Pons (tissue), 1 donor: ENCODE data around the gene RNPEPL1.

Source experiments
- DNase-seq: peaks from one replicate; pipeline ENCODE4 v3.0.0-alpha.2; 2016; ENCODE audit warnings: low spot score

RNPEPL1 gene

DNA sequence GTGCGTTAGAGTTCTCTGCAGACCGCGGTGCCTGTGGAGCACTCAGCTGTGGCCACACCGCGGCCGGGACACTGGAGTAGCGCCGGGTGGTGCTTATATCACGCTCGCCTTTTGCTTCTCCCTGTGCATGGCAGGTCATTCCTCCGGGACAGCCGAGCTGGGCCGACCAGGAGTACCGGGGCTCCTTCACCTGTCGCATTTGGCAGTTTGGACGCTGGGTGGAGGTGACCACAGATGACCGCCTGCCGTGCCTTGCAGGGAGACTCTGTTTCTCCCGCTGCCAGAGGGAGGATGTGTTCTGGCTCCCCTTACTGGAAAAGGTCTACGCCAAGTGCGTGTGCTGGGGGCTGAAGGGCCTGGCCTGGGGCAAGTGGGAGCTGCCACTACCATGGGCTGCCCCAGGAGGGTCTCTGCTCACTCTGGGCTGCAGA is 22.4 kb downstream of the RNPEPL1 start:
- DNase-seq, result no peak

DNA sequence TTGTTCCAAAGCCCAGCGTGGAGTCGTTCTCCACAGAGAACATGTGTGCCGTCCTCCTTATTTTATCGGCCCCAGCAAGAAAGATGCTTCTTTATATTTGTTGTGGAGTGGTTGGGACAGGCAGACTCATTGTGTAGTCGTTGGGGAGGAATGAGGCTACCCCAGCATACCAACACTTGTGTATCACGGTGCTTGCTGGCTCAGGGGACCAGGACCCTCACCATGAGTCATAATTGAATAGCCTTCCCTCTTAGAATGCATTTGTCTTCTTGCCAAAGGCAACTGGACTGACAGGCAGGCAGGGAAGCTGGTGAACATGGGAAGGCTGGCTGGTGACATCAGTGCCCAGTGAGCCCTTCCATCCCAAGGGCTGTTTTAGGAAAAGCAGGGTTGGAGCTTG is 22.9 kb downstream of the RNPEPL1 start:
- DNase-seq, result no peak

DNA sequence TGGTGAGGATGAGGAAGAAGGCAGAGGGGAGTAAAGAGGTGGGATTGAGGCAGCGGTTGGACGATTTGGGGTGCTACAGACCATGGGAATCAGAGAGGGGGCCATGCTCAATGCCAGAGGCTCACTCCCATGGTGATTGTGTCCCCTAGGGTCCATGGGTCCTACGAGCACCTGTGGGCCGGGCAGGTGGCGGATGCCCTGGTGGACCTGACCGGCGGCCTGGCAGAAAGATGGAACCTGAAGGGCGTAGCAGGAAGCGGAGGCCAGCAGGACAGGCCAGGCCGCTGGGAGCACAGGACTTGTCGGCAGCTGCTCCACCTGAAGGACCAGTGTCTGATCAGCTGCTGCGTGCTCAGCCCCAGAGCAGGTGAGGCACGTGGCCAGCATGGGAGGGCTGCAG is 23.5 kb downstream of the RNPEPL1 start:
- no peak for DNase-seq

DNA sequence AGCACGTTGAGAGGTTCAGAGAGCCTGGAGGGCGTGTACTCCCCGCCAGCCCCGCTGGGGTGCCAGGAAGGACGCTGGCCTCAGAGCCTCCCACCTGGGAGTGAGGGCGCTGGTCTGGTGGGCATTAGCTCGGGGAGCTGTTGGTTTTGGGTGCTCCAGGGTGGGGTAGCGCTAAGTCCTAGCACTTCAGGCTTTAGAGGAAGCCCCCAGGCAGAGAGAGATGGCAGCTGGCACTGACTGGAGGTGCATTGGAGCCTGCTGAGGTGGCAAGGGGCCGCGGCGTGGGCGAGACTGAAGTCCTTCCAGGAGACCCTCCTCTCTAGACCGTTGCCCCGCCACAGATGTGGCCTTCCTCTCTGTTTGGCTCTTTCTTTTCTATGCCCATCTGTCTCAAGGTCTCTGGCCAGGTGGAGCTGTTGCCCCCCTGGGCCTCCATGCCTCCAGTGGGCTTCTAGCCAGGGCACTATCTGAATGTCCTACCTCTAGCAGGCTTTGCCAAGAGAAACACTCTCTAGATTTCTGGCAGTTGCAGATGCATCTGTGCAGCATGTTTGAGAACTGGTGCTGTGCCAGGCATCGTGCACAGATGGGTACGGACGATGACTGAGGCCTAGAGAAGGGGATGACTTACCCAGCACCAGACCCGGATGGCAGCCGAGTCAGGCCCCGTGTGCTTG is 24.9 kb downstream of the RNPEPL1 start:
- no peak for DNase-seq

DNA sequence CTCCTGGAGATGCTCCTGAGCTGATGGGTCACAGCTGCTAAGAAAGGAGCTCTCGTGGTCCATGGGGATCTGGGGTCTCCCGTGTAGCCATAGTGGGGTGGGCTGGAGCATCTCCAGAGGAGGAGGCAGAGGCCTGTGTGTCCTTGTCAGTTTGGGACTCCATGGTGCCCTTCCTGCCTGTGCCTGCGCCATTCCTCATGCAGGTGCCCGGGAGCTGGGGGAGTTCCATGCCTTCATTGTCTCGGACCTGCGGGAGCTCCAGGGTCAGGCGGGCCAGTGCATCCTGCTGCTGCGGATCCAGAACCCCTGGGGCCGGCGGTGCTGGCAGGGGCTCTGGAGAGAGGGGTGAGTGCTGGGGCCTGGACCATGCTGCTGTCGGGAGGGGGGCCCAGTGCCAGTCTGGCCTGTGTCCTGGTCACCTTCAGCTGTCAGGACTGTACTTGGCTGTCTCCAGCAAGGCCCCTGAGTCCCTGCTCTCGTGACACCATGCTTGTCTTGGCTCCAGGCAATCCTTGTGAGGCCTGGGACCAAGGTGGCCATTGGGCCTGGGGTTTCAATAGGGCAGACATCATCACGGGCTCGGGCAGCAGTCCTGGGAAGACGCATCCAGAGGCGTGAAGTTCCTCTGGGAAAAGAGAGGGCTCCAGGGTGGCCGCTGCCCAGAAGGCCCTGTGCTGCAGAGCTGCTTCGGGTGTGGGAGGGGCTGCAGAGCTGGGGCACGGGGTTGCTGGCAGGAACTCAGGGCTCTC is 25.6 kb downstream of the RNPEPL1 start:
- no peak for DNase-seq

DNA sequence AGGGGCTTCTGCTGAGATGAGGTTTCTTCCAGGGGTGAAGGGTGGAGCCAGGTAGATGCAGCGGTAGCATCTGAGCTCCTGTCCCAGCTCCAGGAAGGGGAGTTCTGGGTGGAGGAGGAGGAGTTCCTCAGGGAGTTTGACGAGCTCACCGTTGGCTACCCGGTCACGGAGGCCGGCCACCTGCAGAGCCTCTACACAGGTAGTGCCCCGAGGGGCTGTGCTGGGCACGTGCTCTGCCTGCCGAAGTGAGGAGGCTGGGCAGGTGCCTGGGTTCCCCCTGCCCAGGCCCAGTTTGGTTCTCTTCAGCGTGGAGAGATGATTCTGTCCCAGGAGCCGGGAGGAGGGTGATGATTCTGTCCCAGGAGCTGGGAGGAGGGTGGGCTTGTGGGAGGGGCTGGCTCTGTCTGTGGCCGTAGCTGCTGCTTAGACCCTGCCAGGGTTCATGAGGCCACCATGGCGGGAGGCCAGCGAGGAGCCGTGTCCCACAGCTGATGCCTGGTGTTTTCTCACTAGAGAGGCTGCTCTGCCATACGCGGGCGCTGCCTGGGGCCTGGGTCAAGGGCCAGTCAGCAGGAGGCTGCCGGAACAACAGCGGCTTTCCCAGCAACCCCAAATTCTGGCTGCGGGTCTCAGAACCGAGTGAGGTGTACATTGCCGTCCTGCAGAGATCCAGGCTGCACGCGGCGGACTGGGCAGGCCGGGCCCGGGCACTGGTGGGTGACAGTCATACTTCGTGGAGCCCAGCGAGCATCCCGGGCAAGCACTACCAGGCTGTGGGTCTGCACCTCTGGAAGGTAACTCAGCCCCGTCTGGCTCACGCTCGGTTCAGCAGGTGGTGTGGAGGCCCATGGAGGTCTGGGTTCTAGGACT is 26.5 kb downstream of the RNPEPL1 start:
- DNase-seq, result no peak

DNA sequence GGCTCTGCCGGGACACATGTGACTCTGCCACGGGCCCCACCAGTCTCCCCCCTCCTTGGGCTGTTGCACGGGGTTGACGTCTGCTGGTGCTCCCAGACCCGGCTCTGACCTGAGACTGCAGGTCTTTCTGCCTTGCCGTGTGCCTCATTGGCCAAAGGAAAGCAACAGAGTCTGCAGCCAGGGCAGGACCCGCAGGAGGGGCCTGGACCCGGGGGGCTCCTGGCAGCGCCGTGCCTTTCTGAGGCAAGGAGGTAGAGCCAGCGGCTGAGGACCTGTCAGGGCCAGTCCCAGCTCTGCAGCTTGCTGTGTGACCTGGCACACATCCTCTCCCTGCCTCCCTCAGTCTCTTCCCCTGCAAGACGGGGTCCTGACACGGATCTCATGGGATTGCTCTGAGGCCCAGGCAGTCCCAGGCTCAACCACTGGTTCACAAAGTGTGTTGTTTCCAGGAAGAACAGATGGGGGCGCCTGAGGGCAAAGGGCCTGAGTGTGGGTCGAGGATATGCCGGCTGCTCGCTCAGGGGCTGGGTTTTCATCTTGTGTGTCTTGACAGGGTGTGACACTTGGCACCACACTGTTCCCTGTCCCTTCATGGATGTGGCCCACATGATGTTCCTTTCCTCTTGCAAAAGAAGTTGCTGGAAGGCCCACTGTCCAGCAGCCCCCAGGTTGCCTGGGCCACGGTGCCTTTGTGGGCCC is 27.2 kb downstream of the RNPEPL1 start:
- no peak for DNase-seq

DNA sequence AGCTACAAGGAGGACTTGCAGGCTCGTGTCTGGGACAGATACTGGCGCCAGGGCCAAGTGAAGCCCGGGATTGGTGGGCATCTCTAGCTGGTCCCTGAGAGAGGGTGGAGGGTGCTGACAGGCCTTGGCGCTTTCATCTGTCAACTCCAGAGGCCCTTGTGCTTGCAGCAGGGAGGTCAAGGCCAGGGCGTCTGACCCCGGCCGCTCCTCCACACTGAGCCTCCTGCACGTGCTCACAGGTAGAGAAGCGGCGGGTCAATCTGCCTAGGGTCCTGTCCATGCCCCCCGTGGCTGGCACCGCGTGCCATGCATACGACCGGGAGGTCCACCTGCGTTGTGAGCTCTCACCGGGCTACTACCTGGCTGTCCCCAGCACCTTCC is 27.8 kb downstream of the RNPEPL1 start:
- no peak for DNase-seq

DNA sequence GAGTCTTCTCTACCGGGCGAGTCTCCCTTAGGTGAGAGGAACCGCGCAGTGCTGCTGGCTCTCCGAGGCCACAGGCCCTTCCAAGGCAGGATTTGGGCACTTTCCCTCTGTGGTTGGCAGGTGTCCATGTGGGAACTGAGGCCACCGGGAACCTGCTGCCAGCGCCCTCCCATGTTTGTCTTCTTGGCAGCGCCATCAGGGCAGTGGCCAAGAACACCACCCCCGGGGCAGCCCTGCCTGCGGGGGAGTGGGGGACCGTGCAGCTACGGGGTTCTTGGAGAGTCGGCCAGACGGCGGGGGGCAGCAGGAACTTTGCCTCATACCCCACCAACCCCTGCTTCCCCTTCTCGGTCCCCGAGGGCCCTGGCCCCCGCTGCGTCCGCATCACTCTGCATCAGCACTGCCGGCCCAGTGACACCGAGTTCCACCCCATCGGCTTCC is 28.2 kb downstream of the RNPEPL1 start:
- DNase-seq, result peak; percentile 46

DNA sequence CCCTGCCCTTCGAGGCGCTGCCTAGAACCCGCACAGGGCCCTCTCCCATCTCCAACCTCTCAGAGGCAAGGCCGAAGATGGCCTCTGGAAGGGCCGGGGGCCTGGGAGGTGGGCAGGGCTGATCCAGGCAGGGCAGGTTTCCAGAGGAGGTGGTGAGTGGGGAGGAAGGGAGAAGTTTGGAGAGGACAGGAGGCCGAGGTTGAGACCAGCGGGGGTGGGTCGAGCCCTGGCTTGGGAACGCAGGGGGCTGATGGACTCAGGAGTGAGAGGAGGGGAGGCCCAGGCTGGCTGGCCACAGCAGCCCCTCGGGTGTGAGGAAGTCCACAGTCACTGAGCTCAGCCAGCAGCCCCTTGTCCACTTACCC is 28.8 kb downstream of the RNPEPL1 start:
- no peak for DNase-seq

DNA sequence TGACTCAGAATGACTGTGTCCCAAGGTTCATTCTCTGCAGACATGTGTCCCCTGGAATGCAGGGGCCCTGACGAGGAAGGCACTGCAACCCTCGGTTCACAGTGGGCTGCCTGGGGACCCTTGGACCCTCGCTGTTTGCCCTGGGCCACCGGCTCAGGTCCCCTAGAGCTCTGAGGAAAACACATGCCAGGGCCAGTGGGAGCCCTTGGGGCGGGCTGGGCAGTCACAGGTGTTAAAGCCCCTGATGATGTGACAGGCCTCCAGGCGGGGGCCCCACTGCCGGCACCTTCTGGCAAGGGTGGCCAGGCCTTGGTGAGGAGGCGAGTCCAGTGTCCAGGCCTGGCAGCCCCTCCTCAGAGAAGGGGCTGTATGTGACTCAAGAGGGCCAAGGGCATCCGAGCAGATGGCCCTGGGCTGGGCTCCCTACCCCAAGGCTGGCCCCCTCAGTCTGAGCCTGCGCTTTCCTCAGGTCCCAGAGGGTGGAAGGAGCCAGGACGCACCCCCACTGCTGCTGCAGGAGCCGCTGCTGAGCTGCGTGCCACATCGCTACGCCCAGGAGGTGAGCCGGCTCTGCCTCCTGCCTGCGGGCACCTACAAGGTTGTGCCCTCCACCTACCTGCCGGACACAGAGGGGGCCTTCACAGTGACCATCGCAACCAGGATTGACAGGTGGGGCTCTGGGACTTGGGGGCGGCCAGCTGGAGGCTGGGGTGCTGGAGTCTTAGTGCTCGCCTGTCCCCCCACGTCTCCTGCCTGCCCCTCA is 29.3 kb downstream of the RNPEPL1 start:
- no peak for DNase-seq

DNA sequence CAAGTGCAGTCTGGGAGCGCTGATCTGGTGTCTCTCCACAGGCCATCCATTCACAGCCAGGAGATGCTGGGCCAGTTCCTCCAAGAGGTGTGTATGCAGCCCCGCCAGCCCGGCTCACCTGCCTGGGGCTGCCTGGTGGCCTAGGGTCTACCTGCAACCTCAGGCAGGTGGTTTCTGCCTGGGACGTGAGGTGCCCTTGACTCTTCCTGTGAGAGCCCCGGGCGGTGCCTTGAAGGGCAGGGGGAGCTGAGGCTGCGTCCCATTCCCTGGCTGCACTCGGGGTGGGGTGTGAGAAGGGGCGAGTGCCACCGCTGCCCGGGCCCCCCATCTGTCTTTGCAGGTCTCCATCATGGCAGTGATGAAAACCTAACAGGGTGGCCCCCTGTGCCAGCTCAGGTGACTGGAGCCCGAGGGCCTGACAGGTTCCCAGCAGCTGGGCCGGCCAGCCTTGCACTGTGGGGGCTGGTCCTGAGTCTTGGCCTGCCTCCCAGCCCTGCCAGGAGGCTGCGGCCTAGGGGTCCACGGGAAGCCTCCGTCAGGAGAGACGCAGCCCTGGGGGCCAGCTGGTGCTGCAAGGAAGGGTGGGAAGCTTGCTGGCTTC is 30.1 kb downstream of the RNPEPL1 start:
- no peak for DNase-seq

DNA sequence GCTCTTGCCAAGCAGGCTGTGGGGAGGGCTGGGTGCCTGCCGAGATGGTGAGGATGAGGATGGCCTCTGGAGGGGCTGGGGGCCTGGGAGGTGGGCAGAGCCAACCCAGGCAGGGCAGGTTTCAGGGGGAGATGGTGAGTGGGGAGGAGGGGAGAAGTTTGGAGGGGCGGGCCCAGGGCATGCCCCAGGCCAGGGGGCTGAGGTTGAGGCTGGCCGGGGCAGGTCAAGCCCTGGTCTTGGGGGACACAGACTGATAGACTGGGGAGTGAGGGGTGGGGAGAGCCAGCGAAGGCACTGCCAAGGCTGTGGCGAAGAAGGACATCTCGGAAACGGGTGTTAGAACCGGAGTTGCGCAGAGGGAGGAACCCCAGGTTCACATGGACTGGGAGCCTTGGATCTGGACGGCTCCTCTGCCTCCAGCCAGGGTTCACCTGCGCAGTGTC is 30.9 kb downstream of the RNPEPL1 start:
- DNase-seq, result no peak

DNA sequence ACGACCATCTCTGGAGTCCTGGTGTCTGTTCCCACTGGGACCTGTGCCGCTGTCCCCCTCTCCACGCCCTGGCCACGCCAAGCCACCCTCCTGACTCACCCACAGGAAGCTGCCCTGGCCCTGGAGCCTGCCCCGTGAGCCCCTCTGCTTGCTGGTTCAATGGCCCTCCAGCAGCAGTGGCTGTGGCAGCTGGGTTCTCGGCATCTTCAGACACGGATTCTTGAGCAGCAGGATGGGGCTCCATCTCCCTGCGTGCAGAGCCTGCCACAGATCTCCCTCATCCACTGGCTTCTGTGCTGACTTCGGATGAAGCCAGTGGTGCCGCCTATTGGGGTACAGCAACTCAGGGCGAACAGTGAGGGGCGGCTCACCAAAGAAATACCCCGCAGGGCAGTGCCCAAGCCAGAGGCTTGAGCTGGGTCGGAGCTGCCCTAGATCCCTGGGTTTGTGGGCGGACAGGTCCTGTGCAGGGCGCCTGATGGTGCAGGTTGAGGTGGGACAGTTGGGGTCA is 32.2 kb downstream of the RNPEPL1 start:
- no peak for DNase-seq

DNA sequence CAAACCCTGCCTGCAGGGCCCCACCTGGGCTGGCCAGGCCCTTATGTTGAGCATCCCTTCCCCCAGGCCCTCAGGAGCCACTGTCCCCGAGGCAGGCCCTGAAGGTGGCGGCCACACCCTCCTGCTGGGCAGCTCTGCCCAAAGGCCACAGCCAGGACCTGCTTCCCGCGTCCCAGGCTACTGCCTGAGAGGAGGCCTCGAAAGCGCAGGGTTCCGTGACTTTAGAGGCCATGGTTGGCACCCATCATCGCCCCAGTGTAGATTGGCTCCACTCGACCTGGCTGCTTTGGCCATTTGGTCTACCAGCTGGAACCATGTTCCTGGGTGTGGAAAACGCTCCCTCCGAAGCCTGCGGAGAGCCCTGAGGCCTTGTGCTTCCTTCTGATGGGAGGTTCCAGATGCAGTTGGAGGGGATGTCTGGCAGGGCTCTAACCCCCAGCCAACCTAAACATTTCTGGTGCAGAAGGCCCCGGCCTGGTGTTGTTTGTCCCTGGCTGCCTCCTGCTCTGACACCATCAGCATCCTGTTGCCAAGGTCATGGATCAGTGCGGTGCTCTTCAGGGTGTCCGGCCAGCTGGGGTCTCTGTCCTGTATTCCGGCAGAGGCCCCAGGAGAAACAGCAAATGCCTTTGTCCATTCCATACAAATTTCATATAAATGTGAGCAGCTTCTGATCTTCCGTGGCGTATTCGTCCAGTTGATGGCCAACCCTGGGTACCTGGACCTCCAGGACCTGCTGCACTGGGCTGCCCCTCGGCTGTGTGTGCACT is 33.0 kb downstream of the RNPEPL1 start:
- DNase-seq, result no peak

DNA sequence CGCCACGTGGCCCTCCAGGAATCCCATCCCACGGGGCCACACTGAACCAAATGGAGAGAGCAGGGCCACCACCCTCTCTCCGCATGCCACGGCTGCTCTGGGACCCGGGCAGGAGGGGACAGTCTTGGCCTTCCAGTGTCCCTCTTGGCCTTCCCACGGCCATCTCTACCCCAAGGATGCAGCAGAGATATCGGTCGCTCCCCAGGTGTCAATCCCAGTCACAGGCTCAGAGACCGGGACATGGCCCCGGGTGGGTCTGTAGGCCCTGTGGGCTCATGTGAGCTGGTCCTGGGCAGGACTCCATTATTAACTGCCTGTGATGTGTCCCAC is 33.5 kb downstream of the RNPEPL1 start:
- no peak for DNase-seq

DNA sequence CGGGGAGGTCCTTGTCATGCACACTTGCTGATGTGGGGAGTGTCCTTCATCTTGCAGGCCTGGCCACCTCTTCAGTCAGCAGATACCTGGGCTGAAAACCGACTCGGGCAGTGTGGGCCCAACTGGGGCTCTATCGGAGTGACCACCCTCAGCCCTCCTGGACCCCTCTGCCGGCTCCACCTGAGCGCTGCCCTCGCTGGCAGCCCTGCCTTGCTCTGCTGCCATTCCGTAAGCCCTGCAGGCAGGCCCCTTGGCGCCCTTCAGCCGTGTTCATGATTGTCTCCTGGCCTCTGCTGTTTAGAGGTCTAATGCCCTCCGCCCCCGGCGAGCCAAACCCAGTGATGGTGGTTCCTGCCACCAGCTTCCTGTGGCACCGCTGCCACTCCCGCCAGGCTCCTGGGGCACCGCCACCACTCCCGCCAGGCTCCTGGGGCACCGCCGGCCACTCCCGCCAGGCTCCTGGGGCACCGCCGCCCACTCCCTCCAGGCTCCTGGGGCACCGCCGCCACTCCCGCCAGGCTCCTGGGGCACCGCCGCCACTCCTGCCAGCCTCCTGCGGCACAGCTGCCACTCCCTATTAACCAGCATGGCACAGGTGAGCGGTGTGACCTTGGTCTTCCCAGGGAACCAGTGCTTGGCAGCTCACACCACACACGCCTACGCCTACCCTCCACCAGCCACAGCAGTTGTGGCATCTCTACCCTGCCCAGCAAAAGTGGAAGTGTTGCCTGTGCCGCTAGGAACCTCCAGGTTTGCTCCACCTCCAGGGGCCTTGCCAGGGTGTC is 34.2 kb downstream of the RNPEPL1 start:
- DNase-seq, result no peak

DNA sequence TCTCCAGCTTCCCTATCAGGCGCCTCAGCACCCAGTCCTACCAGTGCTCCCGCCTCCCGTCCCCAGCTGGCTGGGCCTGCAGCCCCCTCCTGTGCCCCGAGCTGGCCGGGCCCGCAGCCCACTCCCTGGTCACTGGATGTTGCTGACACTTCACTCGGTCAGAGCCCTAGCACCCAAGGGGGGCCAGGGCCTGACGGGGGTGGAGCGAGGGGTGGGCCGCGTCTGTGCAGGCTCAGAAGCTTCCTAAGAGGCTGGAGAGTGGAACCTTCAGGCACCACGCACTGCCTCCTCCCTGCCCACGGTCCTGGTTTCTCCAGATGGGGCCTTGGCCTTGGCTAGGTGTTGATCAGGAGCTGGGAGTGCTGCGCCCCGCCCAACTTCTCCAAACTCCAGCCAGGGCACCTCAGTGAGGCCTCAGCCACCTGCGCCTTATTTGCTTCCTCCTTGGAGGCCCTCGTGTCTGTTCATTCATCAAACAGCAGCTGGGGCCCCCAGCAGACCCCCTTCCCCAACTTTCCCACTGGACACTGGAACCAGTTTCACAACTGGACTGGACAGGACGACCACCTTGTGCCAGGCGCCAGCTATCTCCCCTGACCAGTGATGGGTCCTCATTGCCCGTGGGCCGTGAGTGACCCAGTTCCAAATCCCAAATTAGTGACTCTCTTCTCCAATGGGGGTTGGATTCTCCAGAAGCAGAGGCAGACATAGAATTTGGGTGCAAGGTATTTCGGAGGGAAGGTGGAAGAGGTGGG is 35.0 kb downstream of the RNPEPL1 start:
- DNase-seq, result no peak

DNA sequence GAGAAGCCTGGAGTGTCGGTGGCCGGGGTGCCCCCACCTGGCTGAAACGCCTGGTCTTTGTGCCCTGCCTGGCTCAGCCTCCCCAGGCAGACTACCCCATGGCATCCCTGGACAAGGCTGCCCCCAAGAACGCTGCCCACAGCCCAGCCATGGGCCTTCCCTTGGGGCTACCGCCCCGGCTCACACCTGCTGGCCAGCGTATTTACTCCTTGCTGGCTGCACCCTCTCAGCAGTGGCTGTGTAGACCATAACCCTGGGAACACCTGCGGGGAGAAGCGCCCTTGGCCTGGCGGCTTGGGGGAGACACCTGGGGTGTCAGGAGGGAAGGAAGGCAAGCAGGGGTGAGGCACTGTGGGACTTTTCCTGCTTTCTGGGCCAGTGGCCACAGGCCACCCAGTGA is 35.6 kb downstream of the RNPEPL1 start:
- DNase-seq, result no peak
